HG03280 (cell line): ENCODE results near the gene HRH2.

Experiments used
- ATAC-seq: cut with Tn5 transposase; IDR thresholded peaks from one replicate; pipeline ENCODE4 v1.9.1; 2021; ENCODE audit warnings: mild to moderate bottlenecking, moderate library complexity; ENCODE audit not compliant: unreplicated experiment

Gene HRH2

DNA sequence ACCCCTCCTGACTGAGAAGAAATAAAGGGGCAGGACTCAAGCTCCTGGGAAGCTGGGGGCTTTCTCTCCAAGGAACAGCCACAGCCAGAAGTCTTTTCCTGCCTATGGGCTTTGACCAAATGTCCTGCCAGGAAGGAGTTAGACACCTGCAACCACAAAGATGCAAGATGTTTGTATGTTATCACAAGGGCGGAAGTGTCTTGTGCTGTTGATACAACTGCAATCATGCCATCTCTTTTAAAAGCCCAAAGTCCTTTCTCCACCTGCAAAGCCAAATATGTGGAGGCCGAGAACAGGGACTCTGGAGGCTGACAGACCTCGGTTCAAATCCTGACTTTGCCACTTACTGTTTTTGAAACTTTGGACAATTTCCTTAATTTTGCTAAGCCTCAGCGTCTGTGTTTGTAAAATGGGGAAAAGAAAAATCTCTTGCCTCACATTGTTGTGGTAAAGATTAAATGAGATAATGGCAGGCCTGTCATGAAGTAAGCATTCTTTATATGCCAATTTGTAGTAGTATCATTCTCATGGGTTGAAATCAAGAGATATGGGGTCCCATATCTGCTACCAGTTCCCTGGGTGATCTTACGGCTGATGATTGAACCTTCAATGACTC lies 17.0 kb downstream of the HRH2 start:
- no peak for ATAC-seq

DNA sequence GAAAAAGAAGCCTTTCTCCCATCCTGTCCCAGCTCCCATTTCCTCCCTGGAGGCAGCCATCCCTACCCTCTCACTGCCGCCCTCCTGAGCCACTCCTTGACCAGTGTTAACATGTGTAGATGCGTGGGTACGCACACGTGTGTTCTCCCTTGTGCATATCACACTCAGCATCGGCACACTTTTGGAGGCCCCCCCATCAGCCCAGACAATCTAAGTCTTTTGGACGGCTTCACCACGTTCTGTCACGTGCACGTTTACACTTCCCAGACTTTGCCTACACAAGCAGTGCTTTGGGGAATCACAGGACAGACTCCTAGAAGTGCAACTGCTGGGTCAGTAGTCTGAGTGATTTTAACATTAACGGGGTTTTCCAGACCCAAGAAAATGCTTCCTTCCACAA lies 18.0 kb downstream of the HRH2 start:
- no peak for ATAC-seq

DNA sequence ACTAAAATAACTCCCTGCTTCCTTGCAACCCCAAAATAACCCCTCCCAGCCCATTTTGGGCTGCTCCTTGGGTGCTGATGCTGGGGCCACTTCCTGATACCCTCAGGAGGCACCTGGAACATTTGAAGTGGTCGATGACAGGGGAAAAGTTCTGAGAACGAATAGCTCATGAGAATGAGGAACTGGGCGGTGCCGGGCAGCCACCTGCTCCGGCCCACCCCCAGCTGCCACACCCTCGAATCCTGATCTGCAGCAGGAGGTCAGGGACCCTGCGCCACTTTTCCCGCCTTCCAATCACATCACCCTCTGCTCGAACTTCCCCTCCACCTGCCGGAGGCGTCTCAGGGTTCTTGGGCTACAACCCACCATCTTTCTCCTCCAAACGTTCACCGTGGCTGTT lies 19.7 kb downstream of the HRH2 start:
- no peak for ATAC-seq

DNA sequence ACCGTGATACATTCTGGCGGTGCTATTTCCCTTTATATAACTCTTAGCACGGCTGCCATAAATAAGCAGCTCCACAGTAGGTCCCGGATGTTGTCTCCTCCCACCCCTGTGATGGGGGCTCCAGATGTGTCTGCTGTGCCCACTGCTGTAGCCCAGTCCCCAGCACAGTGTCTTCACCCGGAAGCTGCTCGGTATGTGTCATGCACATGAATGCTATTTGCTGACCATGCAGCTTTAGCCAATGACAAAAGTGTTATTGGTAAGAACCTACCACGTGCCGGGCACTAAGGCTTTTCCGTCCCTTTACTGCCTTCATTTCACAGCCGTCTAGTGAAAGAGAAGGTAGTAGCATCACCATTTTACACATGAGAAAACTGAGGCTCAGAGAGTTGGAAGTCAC lies 20.2 kb downstream of the HRH2 start:
- ATAC-seq, result no peak

DNA sequence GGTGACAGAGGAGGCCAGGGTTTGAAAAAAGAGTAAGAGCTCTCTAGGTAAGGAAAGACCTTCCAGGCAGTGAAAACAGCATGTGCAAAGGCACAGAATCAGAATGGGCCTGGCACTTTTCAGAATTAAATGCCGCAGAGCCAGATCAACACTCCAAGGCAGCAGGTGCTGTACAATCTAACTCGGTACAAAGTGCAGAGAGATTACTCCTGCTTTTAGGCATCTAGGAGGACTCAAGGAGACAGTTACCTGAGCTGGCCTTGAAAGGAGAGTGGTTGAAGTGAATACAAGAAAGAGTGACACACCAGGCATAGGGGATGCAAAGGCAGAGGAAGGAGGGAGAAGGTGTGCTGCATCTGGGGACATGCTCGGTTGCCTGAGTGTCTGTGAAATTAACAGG lies 21.5 kb downstream of the HRH2 start:
- no peak for ATAC-seq

DNA sequence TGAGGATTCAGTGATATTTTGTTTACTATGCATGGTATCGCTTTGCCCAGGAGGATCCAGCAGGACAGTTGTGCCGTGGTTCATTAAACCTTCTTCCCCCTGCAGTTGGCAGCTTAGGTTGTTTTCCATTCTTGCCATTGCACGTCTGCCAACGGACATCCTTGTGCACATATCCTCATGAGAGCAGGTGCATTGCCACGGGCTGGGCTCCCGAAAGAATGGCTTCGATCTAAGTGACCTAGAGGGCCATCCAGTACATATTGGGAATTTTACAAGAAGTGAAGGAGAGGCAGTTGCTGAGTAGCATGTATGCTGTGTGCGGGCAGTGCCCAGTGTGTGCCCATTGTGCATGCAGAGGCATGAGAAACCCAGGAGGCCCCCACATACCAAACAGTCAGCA lies 22.1 kb downstream of the HRH2 start:
- ATAC-seq, result no peak

DNA sequence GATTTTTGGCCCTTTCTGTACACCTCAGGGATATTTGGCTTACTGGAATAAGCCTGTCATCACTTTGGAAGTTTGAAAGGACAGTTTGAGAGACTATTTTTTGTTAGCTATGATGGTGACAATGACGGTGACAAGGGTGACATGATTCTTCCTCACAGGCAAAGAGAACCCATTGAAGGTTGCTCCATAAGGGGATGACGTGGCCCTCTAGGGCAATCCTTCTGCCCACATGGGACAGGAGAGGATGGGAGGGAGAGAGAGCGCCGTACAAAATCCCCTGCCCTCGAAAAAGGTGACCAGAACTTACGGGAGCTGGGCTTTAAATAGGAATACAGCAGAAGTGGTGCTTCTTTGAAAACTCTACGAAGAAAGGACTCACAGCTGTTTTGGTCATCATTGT lies 22.6 kb downstream of the HRH2 start:
- ATAC-seq, result no peak

DNA sequence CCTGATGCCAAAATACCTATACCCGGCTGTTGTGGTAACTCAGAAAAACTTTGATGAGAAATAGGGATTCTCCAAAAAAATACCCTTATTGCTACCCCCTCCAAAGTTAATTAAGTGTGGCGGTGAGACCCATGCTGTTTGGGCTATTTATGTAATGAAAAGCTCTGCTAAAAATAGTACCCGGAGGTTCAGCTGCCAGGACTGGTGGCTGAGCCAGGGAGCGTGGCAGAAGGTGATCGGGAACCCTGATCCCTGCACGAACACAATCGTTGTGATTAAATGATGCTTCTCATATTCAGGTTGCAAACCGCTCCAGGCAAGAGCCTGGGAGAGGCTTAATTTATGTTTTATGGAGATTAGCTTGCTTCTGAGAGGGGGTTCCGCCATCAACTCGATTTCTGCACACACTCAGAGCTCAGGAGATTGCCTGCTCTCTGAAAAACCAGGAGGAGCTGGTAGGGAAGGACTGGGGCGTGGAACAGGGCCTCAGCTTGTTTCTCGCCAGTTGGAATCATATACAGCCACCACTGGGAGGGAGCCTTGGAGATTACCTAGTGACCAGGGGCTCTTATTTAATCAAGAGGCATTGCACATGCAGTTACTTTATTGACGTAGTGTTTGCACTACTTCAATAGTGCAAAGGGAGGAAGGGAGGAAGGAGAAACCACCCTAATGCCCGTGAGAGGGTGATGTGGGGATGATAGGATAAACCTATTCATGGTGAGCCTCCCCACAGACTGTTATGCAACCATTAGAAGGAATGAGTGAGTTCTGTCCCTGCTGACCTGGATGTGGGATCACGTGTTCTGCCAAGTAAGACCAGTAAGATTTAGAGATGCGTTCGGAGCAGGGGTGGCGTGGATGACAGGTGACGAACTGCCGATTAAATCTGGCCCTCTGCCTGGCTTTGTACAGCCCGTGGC lies 23.4 kb downstream of the HRH2 start:
- no peak for ATAC-seq

DNA sequence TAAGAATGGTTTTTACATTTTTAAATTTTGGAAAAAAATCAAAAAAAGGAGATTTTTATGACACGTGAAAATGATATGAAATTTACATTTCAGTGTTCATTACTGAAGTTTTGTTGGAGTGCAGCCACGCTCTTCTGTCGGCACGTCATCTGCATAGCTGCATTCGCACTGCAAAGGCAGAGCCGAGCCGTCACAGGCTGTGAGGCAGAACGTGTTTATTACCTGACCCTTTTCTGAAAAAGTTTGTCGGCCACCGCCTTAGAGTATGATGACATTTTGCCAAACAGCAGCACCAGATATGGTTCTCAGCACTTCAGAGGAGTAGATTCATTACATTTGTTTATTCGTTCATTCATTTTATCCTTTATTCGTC lies 24.1 kb downstream of the HRH2 start:
- no peak for ATAC-seq

DNA sequence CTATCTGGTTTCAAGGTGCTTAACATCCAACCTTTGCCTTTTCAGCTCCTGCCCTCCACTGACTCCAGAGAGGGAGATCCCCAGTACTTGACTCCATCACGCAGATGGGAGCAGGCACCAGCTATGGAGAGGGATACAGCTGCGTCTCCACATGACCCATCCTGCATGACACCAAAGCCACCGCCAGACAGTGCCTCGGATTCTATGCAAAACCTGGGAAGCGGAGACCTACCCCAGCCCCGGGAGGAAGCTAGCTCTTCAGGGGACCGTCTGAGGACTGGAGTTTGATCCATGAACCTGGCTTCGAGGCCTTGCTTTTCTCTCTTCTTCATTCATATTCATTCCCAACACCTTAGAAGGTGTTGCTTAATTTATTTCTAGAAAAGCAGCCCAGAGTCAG lies 24.8 kb downstream of the HRH2 start:
- no peak for ATAC-seq

DNA sequence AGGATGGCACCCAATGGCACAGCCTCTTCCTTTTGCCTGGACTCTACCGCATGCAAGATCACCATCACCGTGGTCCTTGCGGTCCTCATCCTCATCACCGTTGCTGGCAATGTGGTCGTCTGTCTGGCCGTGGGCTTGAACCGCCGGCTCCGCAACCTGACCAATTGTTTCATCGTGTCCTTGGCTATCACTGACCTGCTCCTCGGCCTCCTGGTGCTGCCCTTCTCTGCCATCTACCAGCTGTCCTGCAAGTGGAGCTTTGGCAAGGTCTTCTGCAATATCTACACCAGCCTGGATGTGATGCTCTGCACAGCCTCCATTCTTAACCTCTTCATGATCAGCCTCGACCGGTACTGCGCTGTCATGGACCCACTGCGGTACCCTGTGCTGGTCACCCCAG lies 25.4 kb downstream of the HRH2 start:
- ATAC-seq, result no peak

DNA sequence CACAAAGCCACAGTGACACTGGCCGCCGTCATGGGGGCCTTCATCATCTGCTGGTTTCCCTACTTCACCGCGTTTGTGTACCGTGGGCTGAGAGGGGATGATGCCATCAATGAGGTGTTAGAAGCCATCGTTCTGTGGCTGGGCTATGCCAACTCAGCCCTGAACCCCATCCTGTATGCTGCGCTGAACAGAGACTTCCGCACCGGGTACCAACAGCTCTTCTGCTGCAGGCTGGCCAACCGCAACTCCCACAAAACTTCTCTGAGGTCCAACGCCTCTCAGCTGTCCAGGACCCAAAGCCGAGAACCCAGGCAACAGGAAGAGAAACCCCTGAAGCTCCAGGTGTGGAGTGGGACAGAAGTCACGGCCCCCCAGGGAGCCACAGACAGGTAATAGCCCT lies 26.1 kb downstream of the HRH2 start:
- ATAC-seq, result no peak

DNA sequence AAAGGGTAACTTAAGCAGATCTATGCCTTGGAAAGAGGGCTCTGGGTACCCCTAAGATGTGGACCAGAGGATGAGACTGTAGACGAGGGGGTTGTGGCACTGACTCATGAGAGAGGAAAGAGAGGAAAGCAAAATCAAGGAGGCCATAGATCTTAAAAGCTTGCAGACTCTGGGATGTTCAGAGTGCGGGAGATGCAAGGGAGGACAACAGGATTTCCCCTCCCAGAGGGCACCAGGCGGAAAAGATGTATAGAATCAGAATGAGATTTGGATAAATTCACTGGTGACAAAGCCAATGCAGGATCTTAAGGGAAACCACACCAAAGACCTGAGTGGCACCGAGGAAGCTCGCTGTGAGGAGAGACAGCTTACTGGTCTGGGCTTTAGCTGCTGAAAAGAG lies 27.1 kb downstream of the HRH2 start:
- ATAC-seq, result no peak

DNA sequence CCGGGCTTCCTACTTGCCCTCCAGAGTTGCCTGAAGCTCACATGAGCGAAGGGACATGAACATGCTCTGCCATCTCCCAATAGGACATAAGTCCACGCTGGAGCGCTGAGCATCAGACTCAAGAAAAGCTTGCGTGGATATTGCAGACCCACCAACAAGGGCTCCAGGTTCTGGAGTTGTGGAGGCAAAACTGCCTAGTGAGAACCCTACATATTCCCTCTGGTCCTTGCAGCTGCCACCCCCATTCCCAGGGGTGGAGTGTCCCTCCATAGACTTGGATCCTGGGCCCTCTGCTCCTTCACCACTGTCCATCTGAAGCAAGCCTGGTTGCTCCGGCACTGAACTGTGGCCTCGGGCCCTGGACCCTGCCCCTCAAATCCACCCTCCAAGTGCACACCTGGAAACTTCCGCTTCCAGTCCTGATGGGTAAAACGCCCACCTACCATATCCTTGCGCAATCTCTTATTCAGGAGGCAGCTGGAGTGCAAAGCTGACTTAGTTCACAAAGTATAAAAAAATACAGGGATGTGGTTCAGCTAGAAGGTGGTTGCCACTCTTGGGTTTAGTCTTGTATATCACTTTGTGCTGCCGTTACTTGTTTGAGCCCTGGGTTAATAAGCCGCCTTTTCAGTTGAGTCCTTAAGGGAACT lies 28.0 kb downstream of the HRH2 start:
- no peak for ATAC-seq

DNA sequence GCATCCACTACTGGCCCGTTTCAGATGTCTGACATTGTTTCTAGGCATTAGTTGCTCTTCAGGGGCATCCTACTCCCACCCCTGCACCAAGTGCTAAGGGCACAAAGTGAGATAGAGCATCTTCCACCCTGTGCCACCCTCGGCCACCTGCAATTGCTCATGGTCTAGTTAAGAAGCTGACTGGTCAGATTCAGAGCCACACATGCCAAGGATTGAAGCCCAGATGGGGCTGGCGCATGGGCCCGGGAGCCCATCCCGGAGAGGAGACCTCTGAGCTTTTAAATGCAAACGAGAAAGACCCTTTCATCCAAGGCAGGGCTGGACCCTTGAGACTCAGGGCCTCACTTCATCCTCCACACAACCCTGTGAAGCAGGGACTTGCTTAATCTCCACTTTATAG lies 28.5 kb downstream of the HRH2 start:
- ATAC-seq, result no peak

DNA sequence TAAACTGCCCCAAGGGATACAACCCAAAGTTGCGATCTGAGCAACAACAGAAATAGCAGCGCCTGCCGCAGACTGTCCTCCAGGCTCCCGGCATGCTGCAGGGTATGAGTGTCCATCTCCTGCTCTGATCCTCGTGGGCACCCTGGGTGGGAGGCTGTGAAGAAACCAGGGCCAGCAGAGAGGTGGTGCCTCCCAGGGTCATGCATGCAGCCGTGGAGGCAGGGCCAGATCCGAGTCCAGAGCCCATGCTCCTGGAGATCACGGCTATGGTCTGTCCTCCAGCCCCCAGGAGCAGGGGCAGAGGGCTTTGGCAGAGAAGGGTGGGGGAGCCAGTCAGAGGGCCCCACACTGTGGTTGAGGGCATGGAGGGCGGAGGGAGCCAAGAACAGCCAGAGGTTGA lies 29.0 kb downstream of the HRH2 start:
- ATAC-seq, result no peak

DNA sequence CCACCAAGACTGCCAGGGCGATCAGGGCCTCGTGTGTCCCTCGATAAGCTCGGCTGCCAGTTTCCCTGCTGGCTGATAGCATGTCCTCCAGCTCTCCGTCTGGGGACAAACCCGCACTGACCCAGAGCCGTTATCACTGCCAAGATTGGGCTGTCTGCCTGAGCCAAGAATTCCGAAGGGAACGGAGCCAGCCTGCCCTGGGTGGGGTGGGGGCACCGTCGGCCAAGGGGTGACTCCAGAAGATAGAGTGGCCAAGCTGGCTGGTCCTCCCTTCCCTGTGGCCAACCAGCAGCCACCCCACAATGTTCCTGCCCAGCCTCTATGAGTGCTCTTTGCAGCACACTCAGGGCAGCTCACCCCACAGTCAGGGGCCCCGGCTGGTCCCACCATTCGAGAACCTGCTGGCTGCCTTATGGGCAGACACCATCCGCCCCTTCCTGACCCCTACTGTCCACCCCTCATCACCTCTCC lies 29.4 kb downstream of the HRH2 start:
- no peak for ATAC-seq

DNA sequence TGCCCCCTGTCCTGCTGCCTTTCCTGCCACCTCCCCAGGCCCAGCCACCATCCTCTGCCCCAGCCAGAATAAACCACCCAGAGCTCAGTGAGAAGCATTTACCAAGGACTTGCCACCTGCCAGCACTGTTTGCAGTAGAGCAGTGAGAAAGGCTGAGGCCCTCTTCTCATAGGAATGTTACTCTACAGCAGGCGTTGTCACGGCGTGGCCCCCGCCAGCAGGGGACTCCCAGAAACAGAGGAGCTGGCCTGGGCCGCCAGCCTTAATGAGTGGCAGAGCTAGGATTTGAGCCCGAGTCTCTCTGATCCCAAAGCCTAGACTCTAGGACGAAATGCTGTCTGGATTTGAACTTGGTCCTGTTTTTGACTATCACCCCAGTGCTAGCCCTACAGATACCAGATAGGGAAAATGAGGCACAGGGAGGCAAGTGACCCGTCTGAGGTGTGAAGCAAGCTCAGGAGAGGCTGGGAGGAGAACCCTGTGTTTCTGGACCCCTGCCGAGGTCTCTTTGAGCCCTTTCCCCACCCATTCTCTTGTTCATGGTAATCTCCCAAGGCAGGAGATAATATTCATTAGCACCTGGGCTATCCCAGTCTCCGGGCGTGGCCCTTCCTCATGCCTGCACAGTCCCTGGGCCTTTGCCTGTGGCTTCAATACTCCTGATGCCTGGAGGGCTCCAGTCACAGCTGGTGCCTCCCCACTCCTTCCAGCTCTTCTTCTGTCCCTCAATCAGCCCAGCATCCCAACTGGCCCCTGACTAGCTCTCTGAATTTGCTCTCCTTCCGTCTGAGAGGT lies 30.7 kb downstream of the HRH2 start:
- ATAC-seq, result no peak

DNA sequence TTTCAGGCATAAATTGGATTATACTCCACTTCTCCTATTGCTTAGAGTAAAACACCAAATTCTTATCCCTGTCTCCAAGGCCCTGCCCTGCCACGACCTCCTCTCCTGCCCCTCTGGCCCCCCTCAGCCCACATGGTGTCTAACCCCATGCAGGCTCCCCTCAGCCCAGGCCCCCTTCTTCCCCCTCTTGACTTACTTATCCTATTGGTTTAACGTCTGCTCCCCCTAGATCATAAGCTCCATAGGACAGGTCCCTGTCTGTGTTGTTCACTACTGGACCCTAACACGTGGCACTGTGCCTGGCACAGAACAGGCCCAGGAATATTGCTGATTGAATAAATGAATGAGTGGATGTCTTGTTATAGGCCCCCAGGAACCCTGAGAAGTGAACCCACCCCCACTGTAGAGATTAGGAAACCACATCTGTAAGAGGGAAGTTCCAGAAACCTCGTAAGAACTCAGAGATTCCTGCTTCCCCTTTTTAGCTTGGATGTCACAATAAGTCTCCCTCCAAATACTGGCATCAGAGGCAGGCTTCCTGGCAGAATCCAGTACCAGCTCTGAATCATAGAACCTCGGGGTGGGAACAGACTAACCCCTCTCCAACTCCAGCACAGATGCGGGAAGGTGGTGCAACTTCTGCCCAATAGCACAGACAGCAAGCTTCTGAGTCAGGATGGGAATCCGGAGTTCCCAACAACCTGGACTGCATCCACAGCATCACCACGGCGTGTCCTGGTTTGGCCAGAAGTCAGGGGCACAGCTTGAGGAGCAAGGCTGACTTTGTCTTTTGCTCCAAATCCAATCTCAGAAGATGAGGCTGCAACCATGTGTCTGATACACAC lies 31.5 kb downstream of the HRH2 start:
- ATAC-seq, result no peak

DNA sequence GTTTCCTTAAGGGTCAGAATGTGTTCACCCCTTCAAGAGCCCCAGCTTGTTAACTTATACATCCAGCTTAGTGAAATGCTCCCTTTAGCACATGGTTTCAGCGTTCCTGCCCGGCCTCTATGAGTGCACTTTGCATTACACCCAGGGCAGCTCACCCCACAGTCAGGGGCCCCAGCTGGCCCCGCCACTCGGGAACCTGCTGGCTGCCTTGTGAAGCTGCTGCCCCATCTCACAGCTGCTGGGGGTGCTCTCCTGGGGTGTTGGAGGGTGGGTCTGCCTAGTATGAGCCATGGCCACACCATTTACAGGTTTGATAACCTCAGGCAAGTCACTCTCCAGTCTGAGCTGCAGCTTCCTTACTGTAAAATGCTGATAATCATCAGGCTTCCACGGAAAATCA lies 32.2 kb downstream of the HRH2 start:
- no peak for ATAC-seq
